H9 (cell line): ENCODE data around the gene PTGIR. TPM values are rescaled to one million over a fixed set of nuclear protein-coding genes. Genes with fewer than 3 reads are reported as not detected.

Source experiments
- DNase-seq: peaks from one replicate; pipeline ENCODE4 v3.0.0-alpha.2; 2017
- H2AFZ ChIP-seq: one replicate; pipeline ENCODE4 v1.6.1; 2013; ENCODE audit warnings: mild to moderate bottlenecking, low read length, control low read depth, moderate library complexity
- H2AK5ac ChIP-seq: 2 replicates; pipeline ENCODE4 v1.6.1; 2013; ENCODE audit warnings: low read length, control low read depth, mixed read lengths; ENCODE audit not compliant: insufficient read length
- H2BK120ac ChIP-seq: one replicate; pipeline ENCODE4 v1.6.1; 2013; ENCODE audit warnings: low read depth, mild to moderate bottlenecking, low read length, control low read depth, inconsistent platforms; ENCODE audit not compliant: poor library complexity, severe bottlenecking
- H2BK12ac ChIP-seq: 2 replicates; pipeline ENCODE4 v1.6.1; 2013; ENCODE audit warnings: low read length, control low read depth, mixed read lengths, low read depth; ENCODE audit not compliant: insufficient read length
- H2BK15ac ChIP-seq: 2 replicates; pipeline ENCODE4 v1.6.1; 2013; ENCODE audit warnings: low read depth, low read length, control low read depth
- H2BK20ac ChIP-seq: one replicate; pipeline ENCODE4 v1.6.1; 2013; ENCODE audit warnings: low read depth, mild to moderate bottlenecking, low read length, control low read depth, inconsistent platforms; ENCODE audit not compliant: poor library complexity, severe bottlenecking
- H2BK5ac ChIP-seq: 2 replicates; pipeline ENCODE4 v1.6.1; 2013; ENCODE audit warnings: low read length, control low read depth, mixed read lengths; ENCODE audit not compliant: insufficient read length
- H3K14ac ChIP-seq: 2 replicates; pipeline ENCODE4 v1.6.1; 2013; ENCODE audit warnings: low read length, control low read depth; ENCODE audit not compliant: insufficient read depth
- H3K18ac ChIP-seq: 2 replicates; pipeline ENCODE4 v1.6.1; 2013; ENCODE audit warnings: low read depth, mild to moderate bottlenecking, mixed read lengths, low read length, control low read depth; ENCODE audit not compliant: insufficient read length
- H3K23ac ChIP-seq: 2 replicates; pipeline ENCODE4 v1.6.1; 2013; ENCODE audit warnings: low read length, control low read depth, mixed read lengths, low read depth; ENCODE audit not compliant: insufficient read length
- H3K23me2 ChIP-seq: 2 replicates; pipeline ENCODE4 v1.6.1; 2013; ENCODE audit warnings: low read depth, mild to moderate bottlenecking, mixed read lengths, low read length, control low read depth; ENCODE audit not compliant: insufficient read length, poor library complexity, severe bottlenecking
- H3K27ac ChIP-seq: 2 replicates; pipeline ENCODE4 v1.5.1; 2013; ENCODE audit warnings: low read length, control low read depth, mixed read lengths, low read depth; ENCODE audit not compliant: insufficient read length
- H3K27me3 ChIP-seq: 2 replicates; pipeline ENCODE4 v1.6.1; 2013; ENCODE audit warnings: low read length, control low read depth, inconsistent platforms; ENCODE audit not compliant: insufficient read depth
- H3K4ac ChIP-seq: 2 replicates; pipeline ENCODE4 v1.6.1; 2013; ENCODE audit warnings: low read depth, mild to moderate bottlenecking, control low read depth, inconsistent platforms, low read length, moderate library complexity
- H3K4me1 ChIP-seq: 2 replicates; pipeline ENCODE4 v1.6.1; 2013; ENCODE audit warnings: low read length, control low read depth, inconsistent platforms; ENCODE audit not compliant: insufficient read depth
- H3K4me2 ChIP-seq: 2 replicates; pipeline ENCODE4 v1.6.1; 2013; ENCODE audit warnings: low read length, control low read depth, mixed read lengths; ENCODE audit not compliant: insufficient read length, insufficient read depth
- H3K56ac ChIP-seq: 2 replicates; pipeline ENCODE4 v1.6.1; 2013; ENCODE audit warnings: low read depth, mild to moderate bottlenecking, mixed read lengths, low read length, control low read depth; ENCODE audit not compliant: insufficient read length
- H3K79me1 ChIP-seq: 2 replicates; pipeline ENCODE4 v1.6.1; 2013; ENCODE audit warnings: low read depth, mild to moderate bottlenecking, moderate library complexity, low read length, control low read depth, inconsistent platforms; ENCODE audit not compliant: insufficient read depth, poor library complexity, severe bottlenecking
- H3K79me2 ChIP-seq: 2 replicates; pipeline ENCODE4 v1.6.1; 2013; ENCODE audit warnings: low read length, control low read depth, inconsistent platforms; ENCODE audit not compliant: insufficient read depth
- H3K9ac ChIP-seq: 2 replicates; pipeline ENCODE4 v1.6.1; 2013; ENCODE audit warnings: low read length, control low read depth, mixed read lengths; ENCODE audit not compliant: insufficient read length; ENCODE audit errors: extremely low read depth
- H3K9me3 ChIP-seq: one replicate; pipeline ENCODE4 v1.6.1; 2013; ENCODE audit warnings: low read depth, low read length, inconsistent platforms; ENCODE audit not compliant: control insufficient read depth
- H3T11ph ChIP-seq: one replicate; pipeline ENCODE4 v1.6.1; 2013; ENCODE audit warnings: mild to moderate bottlenecking, low read length, control low read depth, inconsistent platforms
- H4K20me1 ChIP-seq: one replicate; pipeline ENCODE4 v1.6.1; 2013; ENCODE audit not compliant: control insufficient read depth, insufficient read length, insufficient read depth
- H4K5ac ChIP-seq: 2 replicates; pipeline ENCODE4 v1.6.1; 2013; ENCODE audit warnings: low read depth, mild to moderate bottlenecking, mixed read lengths, low read length, control low read depth; ENCODE audit not compliant: insufficient read length
- H4K8ac ChIP-seq: replicated peaks from 2 replicates; pipeline ENCODE4 v1.6.1; 2013; ENCODE audit warnings: low read length, control low read depth, mixed read lengths, low read depth; ENCODE audit not compliant: insufficient read length
- H4K91ac ChIP-seq: 2 replicates; pipeline ENCODE4 v1.6.1; 2013; ENCODE audit warnings: low read depth, mild to moderate bottlenecking, moderate library complexity, mixed read lengths, low read length, control low read depth; ENCODE audit not compliant: insufficient read length
- H3K27ac Mint-ChIP-seq, 3 experiments: 2 replicates in 2 of 3; 3 replicates in 1 of 3; pipeline ENCODE4 v1.8.0; 2020 to 2021; ENCODE audit warnings: mixed read lengths in 3 of 3, mild to moderate bottlenecking in 1 of 3, moderate library complexity in 1 of 3
- H3K27me3 Mint-ChIP-seq: 2 replicates; pipeline ENCODE4 v1.8.0; 2021; ENCODE audit warnings: low read depth, mild to moderate bottlenecking, moderate library complexity, mixed read lengths
- H3K36me3 Mint-ChIP-seq, 3 experiments: 2 replicates in 2 of 3; 3 replicates in 1 of 3; pipeline ENCODE4 v1.8.0; 2020 to 2021; ENCODE audit warnings: low read depth in 3 of 3, mixed read lengths in 3 of 3; ENCODE audit not compliant: insufficient read depth in 1 of 3
- H3K4me1 Mint-ChIP-seq, 2 experiments: 2 replicates each; pipeline ENCODE4 v1.8.0; 2020; ENCODE audit warnings: mixed read lengths in 2 of 2
- H3K4me3 Mint-ChIP-seq, 2 experiments: 2 replicates in 1 of 2; 3 replicates in 1 of 2; pipeline ENCODE4 v1.8.0; 2020 to 2021; ENCODE audit warnings: mild to moderate bottlenecking in 2 of 2, mixed read lengths in 2 of 2, moderate library complexity in 1 of 2
- H3K9me3 Mint-ChIP-seq, 2 experiments: 2 replicates in 1 of 2; 3 replicates in 1 of 2; pipeline ENCODE4 v1.8.0; 2020; ENCODE audit warnings: mild to moderate bottlenecking in 2 of 2, mixed read lengths in 2 of 2, moderate library complexity in 1 of 2
- CTCF ChIP-seq: fragments of 200-600 bp; sonication (generic); conservative IDR thresholded peaks from 3 replicates; pipeline ENCODE4 v1.8.0; 2021; ENCODE audit warnings: antibody characterized with exemption, mild to moderate bottlenecking
- WGBS: extraction: QIAGEN DNeasy Blood & Tissue Kit; methylation state at CpG from one replicate; pipeline ENCODE4 v1.1.7; 2013; ENCODE audit warnings: missing lambda C conversion rate, low lambda C conversion rate, mixed read lengths; ENCODE audit not compliant: insufficient read length; ENCODE audit errors: extremely low coverage; 5-methylcytosine and 5-hydroxymethylcytosine counted together
- total RNA-seq: library from RNA; stranded (reverse); gene quantifications from 2 replicates; pipeline ENCODE4 v1.2.1, GENCODE V29; 2021

PTGIR gene
- total RNA-seq, 1 experiment from 2014 or later, result not detected

- peak overlapping the region in 1 of 3 experiments; percentile 40; a peak in 2 of 7 replicates for H3K27ac Mint-ChIP-seq
- no peak for TF ChIP-seq CTCF
- Histone ChIP-seq H3K14ac (no peak overlapping the region), H3K27me3 (no peaks in the 10 kb centered on the region), H4K8ac (no peak overlapping the region), H3K79me2 (peaks cover 5% of the 10 kb centered on the region; the same call in 1 of the 2 replicates), H3K18ac (no peak overlapping the region), H2AK5ac (no peak overlapping the region), H3K4me1 (no peaks in the 10 kb centered on the region), H3K56ac (no peak overlapping the region), H2BK12ac (no peak overlapping the region), H3K9me3 (no peaks in the 10 kb centered on the region), H2BK120ac (no peak overlapping the region), H4K91ac (no peak overlapping the region), H3K4ac (no peak overlapping the region), H3T11ph (no peak overlapping the region), H3K4me2 (no peak overlapping the region), H3K23ac (no peak overlapping the region), H3K9ac (no peak overlapping the region), H2BK5ac (no peak overlapping the region), H2AFZ (no peak overlapping the region), H3K23me2 (peaks cover 12% of the 10 kb centered on the region), H2BK20ac (no peak overlapping the region), H3K79me1 (peaks cover 7% of the 10 kb centered on the region), H3K27ac (no peak overlapping the region), H2BK15ac (no peak overlapping the region), H4K5ac (no peak overlapping the region), H4K20me1 (no peaks in the 10 kb centered on the region)
- WGBS, result no CpG with 5 or more reads among the region's 13 CpGs
- peaks cover 26 to 47% (median 44%) of the 10 kb centered on the region in 3 experiments; a peak in 6 of 7 replicates for H3K36me3 Mint-ChIP-seq
- peaks cover 19 to 31% of the 10 kb centered on the region in 2 experiments for H3K4me1 Mint-ChIP-seq
- H3K4me3 Mint-ChIP-seq, result no peak overlapping the region; a peak in 1 of 5 replicates
- no peak for DNase-seq
- no peaks in the 10 kb centered on the region for H3K27me3 Mint-ChIP-seq
- no peaks in the 10 kb centered on the region; a peak in 1 of 5 replicates for H3K9me3 Mint-ChIP-seq
Measured at GRCh38 chr19:46604781-46605355, 20.0 kb downstream of the PTGIR start.
